ENCODE measurements around the gene IQSEC2. TPM values are rescaled to one million over a fixed set of nuclear protein-coding genes. Genes with fewer than 3 reads are reported as not detected.

The IQSEC2 gene
- total RNA-seq, 1 experiment from 2014 or later: 8.5 TPM

GRCh38 chrX:53239474-53239873, 41.9 kb downstream of the IQSEC2 start:
- intact Hi-C loops (cut with micrococcal nuclease): no loop called here
- ATAC-seq: peak; percentile 37; the same call in 1 of the 2 replicates

GRCh38 chrX:53237056-53237455, 44.3 kb downstream of the IQSEC2 start:
- BruUV-seq (replicated peaks): no TSS peak
- Histone ChIP-seq H3K4me1 (ENCODE audit: insufficient read depth, low read length) (no peaks in the 10 kb centered on the region), H3K79me2 (ENCODE audit: low read length) (no peaks in the 10 kb centered on the region), H3K9me3 (ENCODE audit: low read length) (no peaks in the 10 kb centered on the region), H3K27me3 (ENCODE audit: low read length) (no peaks in the 10 kb centered on the region), H3K4me2 (ENCODE audit: low read length) (no peak overlapping the region), H3F3A (ENCODE audit: low read length, unreplicated experiment) (no peaks in the 10 kb centered on the region), H3K36me3 (ENCODE audit: low read depth, low read length) (no peaks in the 10 kb centered on the region), H3K9ac (ENCODE audit: low read length) (no peak overlapping the region), H3K27ac (ENCODE audit: low read length) (no peak overlapping the region), H4K20me1 (ENCODE audit: low read length) (no peaks in the 10 kb centered on the region), H3K4me3 (ENCODE audit: low read length) (no peak overlapping the region), H2AFZ (ENCODE audit: low read length) (no peak overlapping the region), H3K9me2 (replicated peaks; ENCODE audit: low read length) (no peaks in the 10 kb centered on the region)
- DNase-seq (no peak), ATAC-seq (no peak)
- intact Hi-C loops (cut with micrococcal nuclease): no loop called here
- ChIA-PET CTCF (no interaction called here), POLR2A (ENCODE audit: unreplicated experiment) (interaction anchor here (0.6 kb wide), 1 partner anchor 62 kb away, joined by 6 read pairs; no protein-coding TSS in a partner anchor)
- no peak for TF ChIP-seq EZH2phosphoT487 (IDR thresholded peaks at IDR 0.05; ENCODE audit: borderline replicate concordance, low read length)
- no peak for TF ChIP-seq CTCF (conservative IDR thresholded peaks at IDR 0.05; ENCODE audit: low read depth, low read length)
- TF ChIP-seq EZH2 (IDR thresholded peaks at IDR 0.05; ENCODE audit: low read length, unreplicated experiment): no peak

More at GRCh38 chrX:53239474-53239873, 41.9 kb downstream of the IQSEC2 start:
- Histone ChIP-seq H3F3A (ENCODE audit: low read length, unreplicated experiment) (no peaks in the 10 kb centered on the region), H3K4me3 (ENCODE audit: low read length) (no peak overlapping the region), H3K27ac (ENCODE audit: low read length) (no peak overlapping the region), H3K4me2 (ENCODE audit: low read length) (no peak overlapping the region), H3K9ac (ENCODE audit: low read length) (no peak overlapping the region), H2AFZ (ENCODE audit: low read length) (no peak overlapping the region), H3K79me2 (ENCODE audit: low read length) (no peaks in the 10 kb centered on the region), H3K4me1 (ENCODE audit: insufficient read depth, low read length) (no peaks in the 10 kb centered on the region), H3K27me3 (ENCODE audit: low read length) (no peaks in the 10 kb centered on the region), H3K36me3 (ENCODE audit: low read depth, low read length) (no peaks in the 10 kb centered on the region), H4K20me1 (ENCODE audit: low read length) (no peaks in the 10 kb centered on the region), H3K9me3 (ENCODE audit: low read length) (no peaks in the 10 kb centered on the region), H3K9me2 (replicated peaks; ENCODE audit: low read length) (no peaks in the 10 kb centered on the region)
- POLR2A ChIA-PET (ENCODE audit: unreplicated experiment): no interaction called here
- TF ChIP-seq CTCF (conservative IDR thresholded peaks at IDR 0.05; ENCODE audit: low read depth, low read length) (peak; percentile 57), EZH2 (IDR thresholded peaks at IDR 0.05; ENCODE audit: low read length, unreplicated experiment) (no peak)
- peak; percentile 29 for DNase-seq
- BruUV-seq (replicated peaks): no TSS peak
- CTCF ChIA-PET: interaction anchor here (0.5 kb wide), 1 partner anchor 48 kb away, joined by 3 read pairs; no protein-coding TSS in a partner anchor

GRCh38 chrX:53236025-53236679, 45.2 kb downstream of the IQSEC2 start:
- no peak for TF ChIP-seq EZH2 (IDR thresholded peaks at IDR 0.05; ENCODE audit: low read length, unreplicated experiment)
- TF ChIP-seq EZH2phosphoT487 (IDR thresholded peaks at IDR 0.05; ENCODE audit: borderline replicate concordance, low read length): no peak
- no peak for TF ChIP-seq CTCF (conservative IDR thresholded peaks at IDR 0.05; ENCODE audit: low read depth, low read length)
- H3K4me2 ChIP-seq (ENCODE audit: low read length): no peak overlapping the region
- CTCF ChIA-PET: no interaction called here
- no peaks in the 10 kb centered on the region for H3K9me2 ChIP-seq (replicated peaks; ENCODE audit: low read length)
- no peaks in the 10 kb centered on the region for H3K36me3 ChIP-seq (ENCODE audit: low read depth, low read length)
- H3K79me2 ChIP-seq (ENCODE audit: low read length): no peaks in the 10 kb centered on the region
- ATAC-seq (no peak), DNase-seq (no peak)
- no peaks in the 10 kb centered on the region for H4K20me1 ChIP-seq (ENCODE audit: low read length)
- H3K9me3 ChIP-seq (ENCODE audit: low read length): no peaks in the 10 kb centered on the region
- no TSS peak for BruUV-seq (replicated peaks)
- H3K4me1 ChIP-seq (ENCODE audit: insufficient read depth, low read length): no peaks in the 10 kb centered on the region
- intact Hi-C loops (cut with micrococcal nuclease): no loop called here
- H3K27me3 ChIP-seq (ENCODE audit: low read length): no peaks in the 10 kb centered on the region
- H3K27ac ChIP-seq (ENCODE audit: low read length): no peak overlapping the region
- no peak overlapping the region for H3K9ac ChIP-seq (ENCODE audit: low read length)
- H2AFZ ChIP-seq (ENCODE audit: low read length): no peak overlapping the region
- POLR2A ChIA-PET (ENCODE audit: unreplicated experiment): no interaction called here
- H3F3A ChIP-seq (ENCODE audit: low read length, unreplicated experiment): no peaks in the 10 kb centered on the region
- H3K4me3 ChIP-seq (ENCODE audit: low read length): no peak overlapping the region
